Measurements from ENCODE around the gene RANBP17. TPM values are rescaled to one million over a fixed set of nuclear protein-coding genes. Genes with fewer than 3 reads are reported as not detected.
A peak's percentile ranks its signal among the peaks of the same experiment; 100 is the strongest.

RANBP17 gene
- total and polyA plus RNA-seq, 2 experiments from 2014 or later, result 3.7 to 3.8 TPM

GRCh38 chr5:170986598-170986997, 124.8 kb downstream of the RANBP17 start:
- H3K36me3 ChIP-seq (ENCODE audit: low read depth), result no peaks in the 10 kb centered on the region
- 0% methylated on average over 1 of the region's 1 CpG for WGBS, 2 experiments (ENCODE audit: low coverage in 1 of 2, low lambda C conversion rate in 2 of 2, missing lambda C conversion rate in 2 of 2)
- no peak overlapping the region for H3K4me3 ChIP-seq
- H3K27ac ChIP-seq, result no peak overlapping the region
- no peaks in the 10 kb centered on the region for H3F3A ChIP-seq (ENCODE audit: insufficient read depth)
- no peaks in the 10 kb centered on the region for H3K9me2 ChIP-seq (ENCODE audit: insufficient read depth)
- H3K4me2 ChIP-seq (ENCODE audit: unreplicated experiment), result no peak overlapping the region
- DNase-seq, result peak; percentile 31
- TF ChIP-seq EZH2phosphoT487 (IDR thresholded peaks at IDR 0.05; ENCODE audit: insufficient read depth, low read depth), result no peak
- no peaks in the 10 kb centered on the region for H3K79me2 ChIP-seq (ENCODE audit: insufficient read depth)
- no peaks in the 10 kb centered on the region for H4K20me1 ChIP-seq (ENCODE audit: insufficient read depth)
- H3K27me3 ChIP-seq (replicated peaks; ENCODE audit: insufficient read depth), result no peaks in the 10 kb centered on the region
- no peaks in the 10 kb centered on the region for H3K4me1 ChIP-seq (ENCODE audit: insufficient read depth)
- in situ Hi-C loops (cut with MboI), result no loop called here
- H3K9me3 ChIP-seq (ENCODE audit: low read depth), result no peaks in the 10 kb centered on the region
- no peak overlapping the region for H2AFZ ChIP-seq
- no peak overlapping the region for H3K9ac ChIP-seq

DNA sequence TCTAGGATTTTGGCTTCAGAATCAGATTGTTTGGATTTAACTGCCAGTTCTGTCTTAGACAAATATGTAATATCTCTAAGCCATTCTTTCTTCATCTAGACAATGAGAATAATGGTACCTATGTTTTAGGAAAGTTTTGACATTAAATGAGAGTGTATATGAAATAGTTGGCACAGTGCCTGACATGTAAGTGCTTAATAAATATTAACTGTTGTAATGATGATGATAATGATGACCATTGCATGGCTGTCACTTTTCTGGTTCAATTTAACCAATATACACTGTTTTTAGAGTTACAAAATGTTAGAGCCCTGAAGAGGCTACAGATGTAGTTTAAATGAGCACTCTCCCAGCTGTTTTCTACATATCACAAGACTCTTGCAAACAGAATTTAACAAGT, 131.7 kb downstream of the RANBP17 start:
- Histone ChIP-seq H3K9ac (no peak overlapping the region), H3K27ac (no peak overlapping the region), H2AFZ (no peak overlapping the region), H3K4me1 (ENCODE audit: insufficient read depth) (no peaks in the 10 kb centered on the region), H3K9me2 (ENCODE audit: insufficient read depth) (no peaks in the 10 kb centered on the region), H3K4me2 (ENCODE audit: unreplicated experiment) (no peak overlapping the region), H3K9me3 (ENCODE audit: low read depth) (no peaks in the 10 kb centered on the region), H3K36me3 (ENCODE audit: low read depth) (no peaks in the 10 kb centered on the region), H4K20me1 (ENCODE audit: insufficient read depth) (no peaks in the 10 kb centered on the region), H3K79me2 (ENCODE audit: insufficient read depth) (no peaks in the 10 kb centered on the region), H3K27me3 (replicated peaks; ENCODE audit: insufficient read depth) (no peaks in the 10 kb centered on the region), H3F3A (ENCODE audit: insufficient read depth) (no peaks in the 10 kb centered on the region), H3K4me3 (no peak overlapping the region)
- DNase-seq, result peak; percentile 2
- no peak for TF ChIP-seq EZH2 (IDR thresholded peaks at IDR 0.05; ENCODE audit: insufficient read depth, poor library complexity, severe bottlenecking)
- no peak for TF ChIP-seq EZH2phosphoT487 (IDR thresholded peaks at IDR 0.05; ENCODE audit: insufficient read depth, low read depth)
- in situ Hi-C loops (cut with MboI), result no loop called here

DNA sequence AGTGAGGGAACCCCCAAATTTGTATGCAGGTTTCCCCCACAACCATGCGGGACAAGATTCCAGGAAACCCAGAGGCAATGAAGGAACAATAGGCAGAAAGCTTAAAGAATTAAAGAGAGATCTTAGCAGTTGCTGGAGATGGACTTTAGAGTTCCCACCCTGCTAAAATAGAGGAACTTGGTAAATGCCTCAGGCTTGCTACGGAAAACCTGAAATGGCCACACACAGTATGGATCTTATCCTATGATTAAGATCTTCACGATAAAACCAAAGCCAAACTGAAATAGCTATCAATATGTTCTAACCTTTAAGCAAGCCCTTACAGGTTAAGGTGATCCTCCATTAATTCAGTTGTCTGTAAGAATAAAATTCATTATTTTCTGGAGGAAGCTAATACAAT, 148.3 kb downstream of the RANBP17 start:
- no peaks in the 10 kb centered on the region for H3F3A ChIP-seq (ENCODE audit: insufficient read depth)
- no peak overlapping the region for H3K4me2 ChIP-seq (ENCODE audit: unreplicated experiment)
- 62 to 67% methylated on average over 3 of the region's 3 CpGs for WGBS, 2 experiments (ENCODE audit: low coverage in 1 of 2, low lambda C conversion rate in 2 of 2, missing lambda C conversion rate in 2 of 2)
- no peaks in the 10 kb centered on the region for H4K20me1 ChIP-seq (ENCODE audit: insufficient read depth)
- H3K27me3 ChIP-seq (replicated peaks; ENCODE audit: insufficient read depth), result no peaks in the 10 kb centered on the region
- H3K79me2 ChIP-seq (ENCODE audit: insufficient read depth), result no peaks in the 10 kb centered on the region
- H3K9ac ChIP-seq, result no peak overlapping the region
- no peak overlapping the region for H3K27ac ChIP-seq
- in situ Hi-C loops (cut with MboI), result no loop called here
- no peaks in the 10 kb centered on the region for H3K9me3 ChIP-seq (ENCODE audit: low read depth)
- no peaks in the 10 kb centered on the region for H3K4me1 ChIP-seq (ENCODE audit: insufficient read depth)
- no peak overlapping the region for H3K4me3 ChIP-seq
- TF ChIP-seq EZH2 (IDR thresholded peaks at IDR 0.05; ENCODE audit: insufficient read depth, poor library complexity, severe bottlenecking), result no peak
- no peak for TF ChIP-seq EZH2phosphoT487 (IDR thresholded peaks at IDR 0.05; ENCODE audit: insufficient read depth, low read depth)
- H3K9me2 ChIP-seq (ENCODE audit: insufficient read depth), result no peaks in the 10 kb centered on the region
- no peak for DNase-seq
- H3K36me3 ChIP-seq (ENCODE audit: low read depth), result no peaks in the 10 kb centered on the region
- no peak overlapping the region for H2AFZ ChIP-seq

GRCh38 chr5:171010816-171011215, 149.0 kb downstream of the RANBP17 start:
- no peak overlapping the region for H2AFZ ChIP-seq
- H3K4me3 ChIP-seq, result no peak overlapping the region
- H3K9me3 ChIP-seq (ENCODE audit: low read depth), result no peaks in the 10 kb centered on the region
- no peaks in the 10 kb centered on the region for H3K27me3 ChIP-seq (replicated peaks; ENCODE audit: insufficient read depth)
- H3K4me1 ChIP-seq (ENCODE audit: insufficient read depth), result no peaks in the 10 kb centered on the region
- H3F3A ChIP-seq (ENCODE audit: insufficient read depth), result no peaks in the 10 kb centered on the region
- no peak overlapping the region for H3K27ac ChIP-seq
- TF ChIP-seq EZH2 (IDR thresholded peaks at IDR 0.05; ENCODE audit: insufficient read depth, poor library complexity, severe bottlenecking), result no peak
- no peak for TF ChIP-seq EZH2phosphoT487 (IDR thresholded peaks at IDR 0.05; ENCODE audit: insufficient read depth, low read depth)
- no peak overlapping the region for H3K9ac ChIP-seq
- in situ Hi-C loops (cut with MboI), result no loop called here
- no peak for DNase-seq
- no peaks in the 10 kb centered on the region for H4K20me1 ChIP-seq (ENCODE audit: insufficient read depth)
- no peaks in the 10 kb centered on the region for H3K36me3 ChIP-seq (ENCODE audit: low read depth)
- WGBS, 2 experiments (ENCODE audit: low coverage in 1 of 2, low lambda C conversion rate in 2 of 2, missing lambda C conversion rate in 2 of 2), result 65 to 74% methylated on average over 2 of the region's 2 CpGs
- no peaks in the 10 kb centered on the region for H3K9me2 ChIP-seq (ENCODE audit: insufficient read depth)
- H3K79me2 ChIP-seq (ENCODE audit: insufficient read depth), result no peaks in the 10 kb centered on the region
- H3K4me2 ChIP-seq (ENCODE audit: unreplicated experiment), result no peak overlapping the region

GRCh38 chr5:171023508-171023907, 161.7 kb downstream of the RANBP17 start:
- Histone ChIP-seq H3K79me2 (ENCODE audit: insufficient read depth) (no peaks in the 10 kb centered on the region), H2AFZ (no peak overlapping the region), H3F3A (ENCODE audit: insufficient read depth) (no peaks in the 10 kb centered on the region), H3K4me2 (ENCODE audit: unreplicated experiment) (no peak overlapping the region), H3K4me1 (ENCODE audit: insufficient read depth) (no peaks in the 10 kb centered on the region), H3K9me2 (ENCODE audit: insufficient read depth) (no peaks in the 10 kb centered on the region), H3K4me3 (no peak overlapping the region), H3K9me3 (ENCODE audit: low read depth) (no peaks in the 10 kb centered on the region), H3K36me3 (ENCODE audit: low read depth) (no peaks in the 10 kb centered on the region), H3K9ac (no peak overlapping the region), H3K27ac (no peak overlapping the region), H3K27me3 (replicated peaks; ENCODE audit: insufficient read depth) (no peaks in the 10 kb centered on the region), H4K20me1 (ENCODE audit: insufficient read depth) (no peaks in the 10 kb centered on the region)
- DNase-seq, result peak; percentile 0
- in situ Hi-C loops (cut with MboI), result no loop called here
- no peak for TF ChIP-seq EZH2phosphoT487 (IDR thresholded peaks at IDR 0.05; ENCODE audit: insufficient read depth, low read depth)
- TF ChIP-seq EZH2 (IDR thresholded peaks at IDR 0.05; ENCODE audit: insufficient read depth, poor library complexity, severe bottlenecking), result no peak
